Esophagus squamous epithelium (tissue), 4 donors: ENCODE measurements around the gene CLCN7.

Source experiments
- POLR2A ChIP-seq, 4 donors: fragments of 450-650 bp; IDR thresholded peaks; one replicate each; pipeline ENCODE4 v1.6.1; 2017; ENCODE audit warnings: antibody characterized with exemption in 4 of 4, mild to moderate bottlenecking in 4 of 4, moderate library complexity in 3 of 4
- TF ChIP-seq, protein P1 (sequence below), 6 experiments: fragments of 450-650 bp in 4 of 6; fragments of 200-600 bp in 2 of 6; sonication (generic) in 2 of 6; IDR thresholded peaks; one replicate each; pipeline ENCODE4 v1.5.1; 2016 to 2019; ENCODE audit warnings: antibody characterized with exemption in 6 of 6, mild to moderate bottlenecking in 4 of 6, moderate library complexity in 4 of 6

DNA sequence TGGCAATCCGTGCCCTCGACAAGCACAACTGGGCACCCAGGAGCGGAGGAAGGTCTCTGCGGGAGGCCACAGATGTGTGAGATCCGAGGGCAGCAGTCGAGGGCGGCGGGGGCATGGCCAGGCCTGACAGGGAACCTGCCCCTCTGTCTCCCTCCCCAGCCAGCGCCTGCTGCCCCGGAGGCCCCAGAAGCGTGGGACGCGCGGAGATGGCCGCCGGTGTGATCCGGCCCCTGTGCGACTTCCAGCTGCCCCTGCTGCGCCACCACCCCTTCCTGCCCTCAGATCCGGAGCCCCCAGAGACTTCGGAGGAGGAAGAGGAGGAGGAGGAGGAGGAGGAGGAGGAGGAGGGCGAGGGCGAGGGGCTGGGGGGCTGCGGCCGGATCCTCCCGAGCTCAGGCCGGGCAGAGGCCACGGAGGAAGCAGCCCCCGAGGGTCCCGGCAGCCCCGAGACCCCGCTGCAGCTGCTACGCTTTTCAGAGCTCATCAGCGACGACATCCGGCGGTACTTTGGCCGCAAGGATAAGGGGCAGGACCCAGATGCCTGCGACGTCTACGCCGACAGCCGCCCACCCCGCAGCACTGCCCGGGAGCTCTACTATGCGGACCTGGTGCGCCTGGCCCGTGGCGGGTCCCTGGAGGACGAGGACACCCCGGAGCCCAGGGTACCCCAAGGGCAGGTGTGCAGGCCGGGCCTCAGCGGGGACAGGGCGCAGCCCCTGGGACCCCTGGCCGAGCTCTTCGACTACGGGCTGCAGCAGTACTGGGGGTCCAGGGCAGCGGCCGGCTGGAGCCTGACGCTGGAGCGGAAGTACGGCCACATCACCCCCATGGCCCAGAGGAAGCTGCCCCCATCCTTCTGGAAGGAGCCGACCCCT, 42.2 kb downstream of the CLCN7 start:
- TF ChIP-seq, protein P1, sequence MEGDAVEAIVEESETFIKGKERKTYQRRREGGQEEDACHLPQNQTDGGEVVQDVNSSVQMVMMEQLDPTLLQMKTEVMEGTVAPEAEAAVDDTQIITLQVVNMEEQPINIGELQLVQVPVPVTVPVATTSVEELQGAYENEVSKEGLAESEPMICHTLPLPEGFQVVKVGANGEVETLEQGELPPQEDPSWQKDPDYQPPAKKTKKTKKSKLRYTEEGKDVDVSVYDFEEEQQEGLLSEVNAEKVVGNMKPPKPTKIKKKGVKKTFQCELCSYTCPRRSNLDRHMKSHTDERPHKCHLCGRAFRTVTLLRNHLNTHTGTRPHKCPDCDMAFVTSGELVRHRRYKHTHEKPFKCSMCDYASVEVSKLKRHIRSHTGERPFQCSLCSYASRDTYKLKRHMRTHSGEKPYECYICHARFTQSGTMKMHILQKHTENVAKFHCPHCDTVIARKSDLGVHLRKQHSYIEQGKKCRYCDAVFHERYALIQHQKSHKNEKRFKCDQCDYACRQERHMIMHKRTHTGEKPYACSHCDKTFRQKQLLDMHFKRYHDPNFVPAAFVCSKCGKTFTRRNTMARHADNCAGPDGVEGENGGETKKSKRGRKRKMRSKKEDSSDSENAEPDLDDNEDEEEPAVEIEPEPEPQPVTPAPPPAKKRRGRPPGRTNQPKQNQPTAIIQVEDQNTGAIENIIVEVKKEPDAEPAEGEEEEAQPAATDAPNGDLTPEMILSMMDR (IDR thresholded peaks at IDR 0.05), result no peak
- TF ChIP-seq POLR2A (IDR thresholded peaks at IDR 0.05), result no peak
